Activated gamma-delta T cell treated with anti-CD3 and anti-CD28 coated beads, Interleukin-2, amount 50 U/mL, for 16 hours (primary cell): ENCODE data around the gene S1PR2.
"Not testable (repeated sequence)": the region's sequence is repeated elsewhere in the genome, so short reads cannot be mapped to it uniquely, and the experiment has no call there.

Experiments used
- DNase-seq: peaks from one replicate; pipeline ENCODE4 v3.0.0-alpha.2; 2020; ENCODE audit warnings: low read depth

The S1PR2 gene

DNA sequence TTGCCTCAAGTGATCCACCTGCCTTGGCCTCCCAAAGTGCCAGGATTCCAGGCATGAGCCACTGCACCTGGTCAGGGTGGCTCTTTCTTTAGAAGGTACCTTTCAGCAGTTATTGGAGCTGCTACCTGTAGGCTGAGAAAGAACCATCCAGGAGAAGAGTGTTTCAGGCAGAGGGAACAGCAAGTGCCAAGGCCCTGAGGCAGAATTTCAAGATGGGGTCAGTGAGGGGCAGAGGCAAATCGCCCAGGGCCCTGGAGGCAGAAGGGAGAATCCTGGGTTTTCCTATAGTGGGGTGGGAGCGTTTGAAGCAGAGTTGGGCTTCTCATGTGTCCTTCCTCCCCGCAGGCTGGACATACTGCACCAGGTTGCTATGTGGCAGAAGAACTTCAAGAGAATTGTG lies 23.1 kb upstream of the S1PR2 start:
- DNase-seq = no peak

DNA sequence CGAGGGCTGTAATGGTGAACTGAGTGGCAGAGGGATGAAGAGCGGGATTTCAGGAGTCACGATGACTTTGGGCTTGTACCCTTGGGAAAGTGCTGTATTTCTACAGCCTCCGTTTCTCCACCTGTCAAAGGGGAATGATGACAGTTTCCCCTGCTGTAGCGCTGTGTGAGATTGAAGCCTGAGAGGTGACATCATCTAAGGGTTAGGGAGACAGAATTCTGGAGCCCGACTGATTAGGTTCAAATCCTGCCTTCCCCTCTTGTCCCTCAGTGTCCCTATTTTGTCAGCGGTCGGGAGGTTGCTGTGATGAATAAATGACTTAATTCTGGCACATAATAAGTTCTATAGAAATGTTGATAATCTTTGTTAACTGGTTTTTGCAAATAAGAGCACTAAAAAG lies 21.6 kb upstream of the S1PR2 start:
- DNase-seq = no peak

DNA sequence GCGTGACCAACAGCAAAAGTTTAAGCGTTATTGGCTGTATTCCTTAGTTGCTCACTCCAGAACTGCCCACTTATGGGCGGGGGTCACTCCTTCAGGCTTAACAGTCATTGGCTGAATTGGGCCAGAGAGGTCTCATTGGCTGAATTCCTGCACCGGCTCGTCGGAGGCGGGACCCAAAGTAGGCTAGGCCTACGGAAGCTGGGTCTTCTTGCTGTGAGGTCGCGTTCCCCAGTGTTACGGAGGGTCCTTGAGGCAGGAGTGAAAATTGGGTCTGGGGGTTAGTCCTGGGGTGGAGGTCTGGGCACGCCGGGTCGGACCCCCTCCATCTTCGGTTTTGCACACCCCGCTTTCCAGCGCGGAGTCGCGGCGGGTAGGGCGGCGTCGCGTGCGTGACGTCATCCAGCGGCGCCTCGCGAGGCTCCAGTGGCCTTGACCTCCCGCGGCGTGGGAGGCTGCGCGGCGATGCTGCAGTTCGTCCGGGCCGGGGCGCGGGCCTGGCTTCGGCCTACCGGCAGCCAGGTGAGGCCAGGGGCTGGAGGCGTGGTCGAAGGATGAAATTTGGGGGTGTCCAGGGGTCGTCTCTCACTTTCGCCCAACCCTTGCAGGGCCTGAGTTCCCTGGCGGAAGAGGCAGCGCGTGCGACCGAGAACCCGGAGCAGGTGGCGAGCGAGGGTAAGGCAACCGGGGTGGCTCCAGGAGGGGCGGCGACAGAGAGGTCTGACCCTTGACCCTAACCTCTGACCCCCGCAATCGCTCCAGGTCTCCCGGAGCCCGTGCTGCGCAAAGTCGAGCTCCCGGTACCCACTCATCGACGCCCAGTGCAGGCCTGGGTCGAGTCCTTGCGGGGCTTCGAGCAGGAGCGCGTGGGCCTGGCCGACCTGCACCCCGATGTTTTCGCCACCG lies 20.9 kb upstream of the S1PR2 start, which contains the start of gene MRPL4:
MRPL4 (plus strand) TSS at position 423 of the 903 bp plus-strand sequence; CDS start at position 463, 40 bp downstream.
- peak; percentile 94 for DNase-seq

DNA sequence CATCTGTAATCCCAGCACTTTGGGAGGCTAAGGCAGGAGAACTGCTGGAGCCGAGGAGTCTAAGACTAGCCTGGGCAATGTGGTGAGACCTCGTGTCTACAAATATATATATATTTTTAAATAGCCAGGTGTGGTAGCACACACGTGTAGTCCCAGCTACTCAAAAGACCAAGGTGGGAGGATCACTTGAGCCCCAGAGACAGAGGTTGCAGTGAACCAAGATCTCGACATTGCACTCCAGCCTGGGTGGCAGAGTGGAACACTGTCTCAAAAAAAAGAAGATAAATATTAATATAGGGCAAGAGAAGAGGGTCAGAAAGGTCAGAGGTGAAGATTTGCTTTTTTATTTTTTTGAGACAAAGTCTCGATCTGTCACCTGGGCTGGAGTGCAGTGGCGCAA lies 15.4 kb upstream of the S1PR2 start:
- DNase-seq = no peak

DNA sequence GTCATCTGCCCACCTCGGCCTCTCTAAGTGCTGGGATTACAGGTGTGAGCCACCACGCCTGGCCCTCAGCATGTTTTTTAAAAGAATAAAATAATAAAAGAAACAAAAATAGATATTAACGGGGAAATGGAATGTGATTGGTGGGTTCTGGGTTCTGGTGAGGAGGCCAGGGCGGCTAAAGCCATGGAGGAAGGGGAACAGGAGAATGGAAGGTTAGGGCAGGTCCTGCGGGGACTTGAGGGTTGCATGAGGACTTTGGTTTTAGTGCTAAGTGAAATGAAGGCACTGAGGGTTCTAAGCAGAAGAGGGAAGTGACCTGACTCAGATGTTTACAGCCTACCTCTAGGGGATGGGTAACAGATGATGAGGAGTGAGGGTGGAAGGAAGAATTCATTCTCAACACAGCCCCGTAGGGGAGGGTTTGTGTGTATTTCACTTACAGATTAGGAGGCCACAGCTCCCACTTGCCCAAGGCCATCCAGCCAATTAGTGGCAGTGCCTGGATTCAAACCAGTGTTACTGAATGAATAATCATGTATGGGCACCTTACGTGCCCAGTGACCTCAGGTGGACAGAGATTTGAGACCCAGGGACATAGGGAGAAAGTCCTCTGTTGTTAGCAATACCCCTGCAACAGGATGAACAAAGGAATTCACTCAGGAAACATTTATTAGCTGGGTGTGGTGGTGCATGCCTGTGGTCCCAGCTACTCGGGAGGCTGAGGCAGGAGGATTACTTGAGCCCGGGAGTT lies 14.2 kb upstream of the S1PR2 start:
- no peak for DNase-seq

DNA sequence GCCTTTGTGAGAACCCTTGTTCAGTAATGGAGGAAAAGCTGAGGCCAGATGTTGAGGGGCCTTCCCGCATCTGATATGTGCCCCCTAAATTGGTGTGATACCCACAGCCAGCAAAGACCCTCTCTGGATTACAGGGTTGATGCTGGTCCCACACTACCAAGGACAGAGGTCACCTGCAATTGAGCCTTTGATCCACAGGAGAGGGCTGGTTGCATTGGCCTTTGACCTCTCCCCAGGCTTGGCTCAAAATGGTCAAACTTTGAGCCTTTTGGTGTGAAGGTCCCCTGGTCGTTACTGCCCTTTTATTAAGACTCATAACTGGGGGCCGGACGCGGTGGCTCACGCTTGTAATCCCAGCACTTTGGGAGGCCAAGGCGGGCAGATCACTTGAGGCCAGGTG lies 12.5 kb upstream of the S1PR2 start:
- no peak for DNase-seq

DNA sequence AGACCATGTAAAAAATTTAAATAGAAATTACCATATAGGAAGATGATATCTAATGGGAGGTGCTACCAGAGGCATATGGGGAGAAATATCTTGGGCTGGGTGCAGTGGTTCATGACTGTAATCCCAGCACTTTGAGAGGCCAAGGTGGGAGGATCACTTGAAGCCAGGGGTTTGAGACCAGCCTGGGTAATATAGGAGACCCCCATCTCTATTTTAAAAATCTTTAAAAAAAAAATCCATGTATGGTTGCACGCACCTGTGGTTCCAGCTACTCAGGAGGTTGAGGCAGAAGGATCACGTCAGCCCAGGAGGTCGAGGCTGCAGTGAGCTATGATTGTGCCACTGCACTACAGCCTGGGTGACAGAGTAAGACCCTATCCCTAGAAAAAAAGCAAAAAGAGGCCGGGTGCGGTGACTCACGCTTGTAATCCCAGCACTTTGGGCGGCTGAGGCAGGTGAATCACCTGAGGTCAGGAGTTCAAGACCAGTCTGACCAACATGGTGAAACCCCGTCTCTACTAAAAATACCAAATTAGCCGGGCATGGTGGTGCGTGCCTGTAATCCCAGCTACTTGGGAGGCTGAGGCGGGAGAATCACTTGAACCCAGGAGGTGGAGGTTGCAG lies 10.8 kb upstream of the S1PR2 start:
- not testable (repeated sequence) for DNase-seq

DNA sequence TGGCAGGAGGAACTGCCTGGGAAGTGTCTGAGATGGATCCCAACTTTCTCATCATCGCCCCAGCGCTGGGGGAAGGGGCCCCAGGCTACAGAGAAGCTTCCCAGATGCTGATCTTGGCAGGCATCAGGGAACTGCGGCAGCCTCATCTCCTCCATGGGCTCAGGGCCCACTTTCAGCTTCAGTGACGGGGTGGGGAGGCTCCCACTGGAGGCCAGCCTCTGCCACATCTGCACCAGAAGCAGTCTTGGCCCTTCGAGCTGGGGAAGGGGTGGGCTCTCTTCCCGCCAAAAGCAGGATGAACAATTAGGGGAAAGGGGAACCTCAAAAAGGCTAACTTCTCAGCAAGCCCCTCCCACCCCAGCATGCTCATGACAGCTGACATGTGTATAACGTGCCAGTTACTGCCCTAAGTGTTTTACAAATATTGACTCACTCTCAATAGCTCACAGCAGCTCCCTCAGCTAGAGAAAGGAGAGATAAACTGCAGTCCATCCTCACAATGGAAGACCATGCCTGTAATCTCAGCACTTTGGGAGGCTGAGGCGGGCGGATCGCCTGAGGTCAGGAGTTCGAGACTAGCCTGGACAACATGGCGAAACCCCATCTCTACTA lies 7.1 kb upstream of the S1PR2 start:
- no peak for DNase-seq

DNA sequence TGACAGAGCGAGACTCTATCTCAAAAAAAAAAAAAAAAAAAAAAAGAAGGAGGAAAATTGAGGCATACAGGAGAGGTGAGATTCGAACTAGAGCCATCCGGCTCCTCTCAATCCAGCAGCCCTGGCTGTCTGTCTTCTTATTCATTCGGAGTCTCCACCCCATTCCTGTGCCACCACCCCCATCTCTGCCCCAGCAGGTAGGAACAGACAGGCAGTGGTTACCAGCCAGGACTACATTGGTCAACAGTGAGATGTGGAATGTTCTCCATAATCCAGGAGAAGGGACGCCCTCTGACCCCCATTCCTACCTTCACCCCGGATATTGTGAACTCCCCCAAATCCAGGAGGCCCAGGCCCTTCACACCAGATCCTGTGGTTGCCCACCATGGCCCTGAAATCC lies 6.6 kb upstream of the S1PR2 start:
- DNase-seq = no peak

DNA sequence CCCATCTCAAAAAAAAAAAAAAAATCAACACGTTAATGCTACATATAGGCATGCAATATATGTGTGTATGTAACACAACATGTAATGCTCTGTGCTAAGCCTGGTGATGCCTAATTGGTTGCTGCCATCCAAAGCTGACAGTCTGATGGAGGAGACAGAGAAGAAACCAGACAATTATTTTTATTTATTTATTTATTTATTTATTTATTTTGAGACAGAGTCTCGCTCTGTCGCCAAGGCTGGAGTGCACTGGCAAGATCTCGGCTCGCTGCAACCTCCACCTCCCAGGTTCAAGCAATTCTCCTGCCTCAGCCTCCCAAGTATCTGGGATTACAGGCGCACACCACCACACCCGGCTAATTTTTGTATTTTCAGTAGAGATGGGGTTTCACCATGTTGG lies 4.3 kb upstream of the S1PR2 start:
- DNase-seq = not testable (repeated sequence)

DNA sequence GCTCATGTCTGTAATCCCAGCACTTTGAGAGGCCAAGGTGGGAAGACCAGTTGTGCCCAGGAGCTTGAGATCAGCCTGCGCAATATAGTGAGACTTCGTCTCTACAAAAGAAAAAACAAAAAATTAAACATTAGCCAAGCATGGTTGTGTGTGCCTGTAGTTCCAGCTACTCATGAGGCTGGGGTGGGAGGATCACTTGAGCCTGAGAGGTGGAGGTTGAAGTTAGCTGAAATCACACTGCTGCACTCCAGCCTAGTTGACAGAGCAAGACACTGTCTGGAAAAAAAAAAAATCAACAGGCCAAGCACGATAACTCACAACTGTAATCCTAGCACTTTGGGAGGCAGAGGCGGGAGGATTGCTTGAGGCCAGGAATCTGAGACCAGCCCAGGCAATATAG lies 3.9 kb upstream of the S1PR2 start:
- DNase-seq = no peak

DNA sequence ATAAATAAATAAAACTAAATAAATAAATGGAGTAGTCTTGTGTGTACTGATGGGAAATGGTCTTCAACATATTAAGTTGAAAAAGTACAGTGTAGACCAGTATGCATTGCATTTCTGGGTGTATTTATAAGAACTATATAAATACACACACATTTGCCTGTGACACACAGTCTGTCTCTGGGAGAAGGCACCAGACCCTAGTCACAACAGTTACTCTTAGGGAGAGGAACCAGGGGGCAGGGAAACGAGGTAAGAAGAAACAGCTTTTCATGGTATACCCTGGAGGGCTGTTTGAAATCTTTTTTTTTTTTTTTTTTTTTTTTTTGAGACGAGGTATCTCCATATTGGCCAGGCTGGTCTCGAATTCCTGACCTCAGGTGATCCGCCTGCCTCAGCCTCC lies 2.8 kb upstream of the S1PR2 start:
- DNase-seq = no peak

DNA sequence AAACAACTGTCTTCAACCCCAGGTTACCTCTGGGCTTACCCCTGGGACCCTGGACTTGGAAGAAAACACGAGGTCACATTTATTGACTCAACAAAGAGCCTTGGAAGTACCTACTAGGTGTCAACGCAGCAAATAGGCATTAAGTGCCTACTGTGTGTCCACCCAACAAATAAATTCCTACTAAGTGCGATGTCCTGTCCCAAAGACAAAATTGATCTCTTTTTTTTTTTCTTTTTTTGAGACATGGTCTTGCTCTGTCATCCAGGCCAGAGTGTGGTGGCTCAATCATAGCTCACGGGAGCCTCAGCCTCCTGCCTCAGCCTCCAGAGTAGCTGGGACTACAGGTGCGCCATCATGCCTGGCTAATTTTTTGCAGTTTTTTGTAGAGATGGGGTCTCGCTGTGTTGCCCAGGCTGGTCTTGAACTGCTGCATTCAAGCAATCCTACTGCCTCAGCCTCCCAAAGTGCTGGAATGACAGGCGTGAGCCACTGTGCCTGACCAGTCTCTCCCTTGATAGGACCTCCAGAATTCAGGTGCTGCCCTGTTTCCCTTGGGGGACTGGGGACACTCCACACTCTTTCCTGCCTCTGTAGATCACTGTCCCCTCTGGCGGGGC lies 589 bp upstream of the S1PR2 start:
- DNase-seq = no peak

DNA sequence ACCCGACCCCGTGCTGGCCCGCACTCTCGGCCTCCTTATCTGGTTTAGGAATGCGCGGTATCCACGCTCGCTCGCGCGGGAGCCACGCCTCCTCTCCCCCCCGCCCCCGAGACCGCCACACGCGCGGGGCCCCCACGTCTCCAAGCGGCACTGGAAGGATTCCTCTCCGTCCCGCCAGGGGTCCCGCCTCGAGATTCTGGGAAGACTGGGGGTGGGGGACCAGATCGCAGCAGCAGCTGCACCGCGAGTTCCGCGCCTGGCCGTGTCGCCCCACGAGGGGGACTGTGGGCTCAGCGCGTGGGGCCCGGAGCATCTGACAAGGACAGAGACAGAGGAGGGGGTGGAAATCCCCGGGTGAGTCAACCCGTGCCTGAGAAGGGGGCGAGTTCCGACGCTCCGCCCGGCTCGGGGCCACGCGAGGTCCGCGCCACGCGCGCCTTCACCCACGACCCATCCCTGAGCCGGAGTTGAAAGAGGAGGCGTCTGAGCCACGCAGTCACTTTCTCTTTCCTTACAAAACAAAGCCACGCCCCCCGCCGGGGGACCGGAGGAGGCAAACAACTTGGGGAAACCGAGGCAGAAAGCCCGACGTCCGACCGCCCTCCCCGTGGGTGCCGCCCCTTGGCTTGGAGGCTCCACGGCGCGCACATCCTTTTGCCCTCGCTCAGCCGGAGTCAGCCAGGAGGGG lies 814 bp downstream of the S1PR2 start:
- peak; percentile 46 for DNase-seq

DNA sequence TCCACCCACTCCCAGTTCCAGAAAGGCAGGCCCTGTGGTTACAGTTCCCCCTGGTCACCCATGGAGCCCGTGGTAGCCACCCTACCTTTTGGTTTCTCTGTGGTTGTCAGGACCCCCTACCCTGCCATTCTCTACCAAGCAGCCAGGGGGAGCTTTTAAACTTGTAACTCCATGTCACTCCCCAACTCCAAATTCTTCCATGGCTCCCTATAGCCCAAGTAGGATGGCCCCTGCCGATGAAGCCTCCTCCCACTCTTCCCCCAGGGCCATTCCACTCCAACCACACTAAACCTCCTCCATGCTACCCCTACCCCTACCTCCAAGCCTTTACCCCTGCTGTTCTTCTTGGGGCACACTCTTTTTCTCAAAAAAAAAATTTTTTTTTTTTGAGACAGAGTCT lies 2.2 kb downstream of the S1PR2 start:
- DNase-seq = no peak

DNA sequence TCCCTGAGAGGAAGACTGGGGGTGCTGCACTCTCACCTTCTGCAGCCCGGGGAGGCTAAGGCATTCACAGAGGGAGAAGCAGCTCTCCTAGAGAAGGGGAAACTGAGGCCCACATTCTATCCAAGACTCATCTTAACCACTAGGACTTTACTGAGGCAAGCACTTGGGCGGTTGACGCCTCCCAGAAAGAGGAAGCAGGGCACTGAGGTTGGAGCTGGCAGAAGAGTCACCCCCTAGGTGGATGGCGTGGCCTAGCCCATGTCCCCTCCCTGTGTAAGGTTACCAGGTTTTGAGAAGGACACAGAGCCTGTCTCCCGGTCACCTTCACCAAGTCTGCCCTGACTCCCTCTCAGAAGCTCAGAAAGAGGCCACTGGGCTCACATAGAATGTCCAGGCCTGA lies 2.7 kb downstream of the S1PR2 start:
- DNase-seq = no peak

DNA sequence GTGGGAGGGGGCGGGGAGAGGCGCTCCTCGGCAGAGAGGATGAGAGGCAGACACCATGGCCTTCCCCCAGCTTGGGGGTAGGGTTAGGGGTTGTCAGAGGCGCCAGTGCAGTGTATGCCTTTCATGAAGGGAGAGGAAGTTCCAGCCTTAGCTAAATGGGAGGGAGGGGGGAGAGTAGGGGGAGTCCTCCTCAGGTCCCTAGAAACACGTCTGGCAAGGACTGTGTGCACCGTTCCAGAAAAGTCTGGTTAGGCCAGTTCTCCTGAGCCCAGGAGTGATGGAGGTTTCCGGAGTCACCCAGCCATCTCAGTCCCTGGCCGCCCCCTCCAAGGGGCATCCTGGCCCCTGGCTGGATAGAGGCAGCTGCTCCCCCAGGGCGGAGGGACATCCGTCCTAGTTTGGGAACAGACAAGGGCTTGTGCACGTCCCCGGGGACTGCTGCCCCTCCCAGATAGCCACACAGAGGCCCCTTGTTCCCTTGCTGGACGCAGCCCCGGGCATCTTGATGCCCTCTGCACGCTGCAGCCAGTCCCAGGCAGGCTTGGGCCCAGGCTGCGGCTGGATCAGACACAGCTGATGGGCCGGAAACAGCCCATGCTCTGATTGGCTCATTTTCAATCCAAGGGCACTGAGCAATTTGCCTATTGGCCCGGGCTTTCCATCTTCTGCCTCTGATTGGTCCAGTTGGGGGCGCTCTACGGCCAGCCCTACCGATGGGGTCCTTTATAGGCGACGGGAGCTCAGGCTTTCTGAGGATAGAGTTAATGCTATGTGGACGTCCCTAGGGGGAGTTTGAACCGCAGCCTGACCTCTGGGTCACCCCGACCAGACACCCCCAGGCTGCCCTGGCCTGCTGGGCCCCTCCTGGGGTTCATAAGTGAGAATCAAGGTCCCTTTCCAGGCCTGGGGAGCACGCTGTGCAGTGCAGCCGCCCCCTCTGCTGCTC lies 3.8 kb downstream of the S1PR2 start:
- DNase-seq = no peak

DNA sequence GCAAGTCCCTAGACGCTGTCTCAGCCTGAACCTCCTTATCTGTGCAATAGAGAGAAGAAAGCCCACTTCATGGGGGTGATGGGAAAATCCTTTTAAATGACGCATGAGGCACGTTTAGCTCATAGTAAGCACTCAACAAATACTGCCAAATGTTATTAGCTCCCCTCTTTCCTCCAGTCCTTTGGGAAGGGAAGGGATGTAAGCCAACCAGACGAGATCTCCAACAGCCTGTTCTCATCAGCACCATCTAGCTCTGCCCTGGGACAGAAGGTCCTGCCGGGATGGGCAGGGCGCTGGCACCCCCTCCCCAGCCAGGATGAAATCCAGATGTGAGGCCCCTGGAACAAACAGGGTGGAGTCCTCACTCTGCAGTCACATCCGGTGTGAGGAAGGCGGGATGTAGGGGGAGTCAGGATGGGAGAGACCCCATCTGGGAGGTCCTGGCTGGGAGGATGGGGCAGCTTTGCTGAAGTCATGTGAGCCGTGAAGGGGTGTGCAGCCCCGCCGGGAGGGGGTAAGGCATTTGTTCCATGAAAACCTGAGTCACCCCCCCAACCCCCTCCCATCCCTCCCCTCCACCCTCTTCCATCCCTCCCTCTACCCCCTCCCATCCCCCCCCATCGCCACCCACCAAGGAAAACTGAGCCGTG lies 4.6 kb downstream of the S1PR2 start:
- DNase-seq = no peak

DNA sequence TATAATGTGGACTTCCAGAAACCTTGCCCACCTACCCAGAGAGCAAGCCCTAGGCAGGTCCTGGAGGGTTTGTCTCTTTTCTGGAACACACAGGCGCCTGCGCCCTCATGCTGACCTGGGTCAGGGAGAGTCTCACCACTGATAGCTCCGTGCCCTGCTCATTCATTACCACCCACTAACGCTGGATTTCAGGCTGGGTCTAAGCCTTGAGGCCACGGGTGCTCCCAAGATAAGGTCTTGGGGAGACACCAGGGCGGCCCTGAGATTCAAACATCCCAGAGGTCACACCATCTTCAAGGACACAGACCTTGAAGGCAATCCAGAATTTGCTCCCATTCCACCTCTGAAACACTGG lies 5.1 kb downstream of the S1PR2 start:
- no peak for DNase-seq

DNA sequence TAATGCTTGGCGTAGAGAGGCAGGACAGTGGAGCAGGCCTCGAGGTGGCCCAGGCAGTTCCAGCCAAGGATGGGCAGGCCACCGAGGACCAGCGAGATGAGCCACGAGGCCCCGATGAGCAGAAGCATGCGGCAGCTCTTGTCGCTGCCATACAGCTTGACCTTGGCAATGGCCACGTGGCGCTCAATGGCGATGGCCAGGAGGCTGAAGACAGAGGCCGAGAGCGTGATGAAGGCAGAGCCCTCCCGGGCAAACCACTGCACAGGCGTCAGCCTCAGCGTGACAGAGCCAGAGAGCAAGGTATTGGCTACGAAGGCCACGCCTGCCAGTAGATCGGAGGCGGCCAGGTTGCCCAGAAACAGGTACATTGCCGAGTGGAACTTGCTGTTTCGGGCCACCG lies 6.8 kb downstream of the S1PR2 start:
- no peak for DNase-seq
